Activated T-cell treated with anti-CD3 and anti-CD28 coated beads for 48 hours (primary cell): ENCODE measurements around the gene PER1.

Source experiments
- DNase-seq: peaks from one replicate; pipeline ENCODE4 v3.0.0-alpha.2; 2020; ENCODE audit warnings: low read depth

The PER1 gene

DNA sequence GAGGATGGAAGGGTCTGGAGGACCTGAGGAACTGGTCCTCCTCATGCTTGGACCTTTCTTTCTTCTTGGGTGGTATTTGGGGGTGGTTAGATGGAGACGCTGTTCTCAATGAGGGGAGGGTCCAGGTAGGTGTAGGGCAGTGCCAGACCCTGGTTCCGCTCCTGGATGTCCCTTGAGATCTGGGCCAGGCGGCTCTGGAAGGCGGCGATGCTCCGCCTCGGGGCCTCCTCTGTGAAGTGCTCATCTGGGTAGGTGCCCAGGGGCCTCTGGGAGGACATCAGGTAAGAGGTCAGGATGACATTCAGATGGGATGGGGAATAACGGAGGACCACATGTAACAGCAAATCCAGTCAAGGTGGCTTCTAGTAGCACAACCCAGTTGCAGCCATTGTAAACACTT lies 55.7 kb downstream of the PER1 start:
- no peak for DNase-seq

DNA sequence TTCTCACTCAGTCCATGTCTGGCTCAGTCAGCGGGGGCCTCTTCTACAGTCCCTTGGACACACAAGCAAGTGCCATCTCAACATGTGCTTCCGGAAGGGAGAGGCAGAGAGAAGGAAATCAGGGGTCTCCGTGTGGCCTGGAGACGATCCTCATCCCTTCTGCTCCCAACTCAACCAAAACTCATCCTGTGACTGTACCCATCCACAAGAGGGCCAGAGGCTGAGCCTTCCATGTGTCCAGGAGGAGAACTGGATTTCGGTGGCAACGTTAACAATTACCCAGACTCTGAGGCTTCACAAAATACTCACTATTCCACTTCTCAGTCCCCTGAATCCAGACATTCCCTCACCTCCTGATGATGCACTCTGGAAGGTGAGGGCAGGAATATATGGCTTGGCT lies 56.8 kb downstream of the PER1 start:
- no peak for DNase-seq

DNA sequence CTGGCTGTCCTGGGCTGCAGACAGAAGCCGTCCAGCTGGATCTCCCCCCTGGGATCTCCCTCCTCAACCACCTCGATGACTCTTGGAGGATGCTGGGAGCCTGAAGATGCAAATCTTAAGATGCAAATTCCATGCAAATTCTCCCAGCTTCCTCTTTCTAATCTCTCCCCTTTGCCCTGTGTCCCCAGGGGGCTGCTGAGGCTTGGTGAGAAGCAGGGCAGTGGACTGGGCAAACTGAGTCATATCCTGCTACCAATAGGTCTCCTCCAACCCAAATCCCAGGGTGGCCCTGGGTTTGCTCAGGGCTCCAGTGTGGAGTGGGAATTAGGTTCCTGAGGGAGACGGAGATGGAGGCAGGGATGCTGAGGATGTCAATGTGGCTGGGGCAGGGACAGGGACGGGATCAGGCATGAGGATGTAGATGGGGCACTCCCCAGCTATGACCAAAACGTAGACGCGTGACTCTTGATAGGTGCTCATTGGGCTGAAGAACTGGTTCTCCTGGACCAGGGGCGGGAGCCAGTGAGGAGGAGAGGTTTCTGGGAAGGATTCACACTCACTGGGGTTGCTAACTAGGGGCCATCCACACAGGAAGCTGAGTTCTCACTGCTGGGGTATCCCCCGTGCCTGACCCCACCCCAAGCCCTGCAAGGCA lies 61.0 kb downstream of the PER1 start:
- DNase-seq, result no peak
